ENCODE results near the gene BMPER.

Gene BMPER

GRCh38 chr7:34016876-34017275 is 111.5 kb downstream of the BMPER start:
- in situ Hi-C loops (cut with MboI; ENCODE audit: low sequenced_read_pairs): no loop called here

GRCh38 chr7:34019301-34019790 is 114.0 kb downstream of the BMPER start:
- in situ Hi-C loops (cut with MboI; ENCODE audit: low sequenced_read_pairs): no loop called here

GRCh38 chr7:34022626-34023025 is 117.3 kb downstream of the BMPER start:
- in situ Hi-C loops (cut with MboI; ENCODE audit: low sequenced_read_pairs): no loop called here

- in situ Hi-C loops (cut with MboI; ENCODE audit: low sequenced_read_pairs): no loop called here
These were observed 120.3 kb downstream of the BMPER start for GRCh38 chr7:34025600-34025999.

- in situ Hi-C loops (cut with MboI; ENCODE audit: low sequenced_read_pairs): no loop called here
These were observed 121.3 kb downstream of the BMPER start for GRCh38 chr7:34026481-34027190.

GRCh38 chr7:34031156-34031555 is 125.8 kb downstream of the BMPER start:
- in situ Hi-C loops (cut with MboI; ENCODE audit: low sequenced_read_pairs): no loop called here

- in situ Hi-C loops (cut with MboI; ENCODE audit: low sequenced_read_pairs): no loop called here
These were observed 129.4 kb downstream of the BMPER start for GRCh38 chr7:34034728-34035127.

- in situ Hi-C loops (cut with MboI; ENCODE audit: low sequenced_read_pairs): no loop called here
These were observed 130.9 kb downstream of the BMPER start for GRCh38 chr7:34036051-34036920.

GRCh38 chr7:34036972-34037792 is 131.8 kb downstream of the BMPER start:
- in situ Hi-C loops (cut with MboI; ENCODE audit: low sequenced_read_pairs): no loop called here

- in situ Hi-C loops (cut with MboI; ENCODE audit: low sequenced_read_pairs): no loop called here
These were observed 133.6 kb downstream of the BMPER start for GRCh38 chr7:34038816-34039470.

GRCh38 chr7:34041707-34042106 is 136.4 kb downstream of the BMPER start:
- in situ Hi-C loops (cut with MboI; ENCODE audit: low sequenced_read_pairs): no loop called here

- in situ Hi-C loops (cut with MboI; ENCODE audit: low sequenced_read_pairs): no loop called here
These were observed 137.1 kb downstream of the BMPER start for GRCh38 chr7:34042406-34042805.

- in situ Hi-C loops (cut with MboI; ENCODE audit: low sequenced_read_pairs): no loop called here
These were observed 138.3 kb downstream of the BMPER start for GRCh38 chr7:34043461-34044305.

- in situ Hi-C loops (cut with MboI; ENCODE audit: low sequenced_read_pairs): no loop called here
These were observed 138.9 kb downstream of the BMPER start for GRCh38 chr7:34044306-34044643.

GRCh38 chr7:34044734-34045353 is 139.5 kb downstream of the BMPER start:
- in situ Hi-C loops (cut with MboI; ENCODE audit: low sequenced_read_pairs): no loop called here

- in situ Hi-C loops (cut with MboI; ENCODE audit: low sequenced_read_pairs): no loop called here
These were observed 143.1 kb downstream of the BMPER start for GRCh38 chr7:34048445-34048844.

- in situ Hi-C loops (cut with MboI; ENCODE audit: low sequenced_read_pairs): no loop called here
These were observed 148.7 kb downstream of the BMPER start for GRCh38 chr7:34054075-34054474.

GRCh38 chr7:34057136-34057535 is 151.8 kb downstream of the BMPER start:
- in situ Hi-C loops (cut with MboI; ENCODE audit: low sequenced_read_pairs): no loop called here

GRCh38 chr7:34057956-34058355 is 152.6 kb downstream of the BMPER start:
- in situ Hi-C loops (cut with MboI; ENCODE audit: low sequenced_read_pairs): no loop called here

- in situ Hi-C loops (cut with MboI; ENCODE audit: low sequenced_read_pairs): no loop called here
These were observed 153.4 kb downstream of the BMPER start for GRCh38 chr7:34058801-34059135.

Data from hTERT RPE-1 (cell line).